ENCODE results near the gene LBP. TPM values are rescaled to one million over a fixed set of nuclear protein-coding genes. Genes with fewer than 3 reads are reported as not detected.
A peak's percentile ranks its signal among the peaks of the same experiment; 100 is the strongest.

LBP gene
- total and polyA plus RNA-seq, 2 of the 13 experiments (the other 11 are each of a cell fraction or from before 2014, with no cell fraction given) = 0.07 to 0.20 TPM

GRCh38 chr20:38343311-38344106 is 2.8 kb upstream of the LBP start (continued):
- TF ChIP-seq SETDB1 (CRISPR knock-in tag; IDR thresholded peaks at IDR 0.05; ENCODE audit: borderline replicate concordance) (peak; percentile 73; the same call in 1 of the 2 replicates), TBX2 (CRISPR knock-in tag; IDR thresholded peaks at IDR 0.05; ENCODE audit: borderline replicate concordance) (peak; percentile 74), CCDC6 (CRISPR knock-in tag; IDR thresholded peaks at IDR 0.05) (peak; percentile 91), ZNF224 (CRISPR knock-in tag; IDR thresholded peaks at IDR 0.05) (0 out of 2 replicates have a peak, but pooled peaks have one; percentile 48), RERE (CRISPR knock-in tag; IDR thresholded peaks at IDR 0.05; ENCODE audit: low read depth) (no peak), BCL3 (CRISPR knock-in tag; IDR thresholded peaks at IDR 0.05) (peak; percentile 94), HIVEP1 (CRISPR knock-in tag; IDR thresholded peaks at IDR 0.05) (0 out of 2 replicates have a peak, but pooled peaks have one; percentile 53), ZBTB10 (CRISPR knock-in tag; IDR thresholded peaks at IDR 0.05; ENCODE audit: borderline replicate concordance) (peak; percentile 46; the same call in 1 of the 2 replicates), TFAP4 (IDR thresholded peaks at IDR 0.05; ENCODE audit: borderline replicate concordance, low read depth) (peak; percentile 20; the same call in 1 of the 2 replicates), ATF3 (CRISPR knock-in tag; IDR thresholded peaks at IDR 0.05) (no peak; the same call in 1 of the 2 replicates), HINFP (CRISPR knock-in tag; IDR thresholded peaks at IDR 0.05; ENCODE audit: low read depth) (peak; percentile 71; the same call in 1 of the 2 replicates)
